ENCODE results near the gene RSPH6A. TPM values are rescaled to one million over a fixed set of nuclear protein-coding genes. Genes with fewer than 3 reads are reported as not detected.

Gene RSPH6A
- total RNA-seq, 2 experiments from 2014 or later = 0.17 to 0.25 TPM

GRCh38 chr19:45794627-45795026 is 20.5 kb downstream of the RSPH6A start:
- peaks cover 37% of the 10 kb centered on the region for H3K4me1 ChIP-seq (ENCODE audit: insufficient read depth, low read length)
- no peak for ATAC-seq (ENCODE audit: poor library complexity)
- H3K27me3 Mint-ChIP-seq = peaks cover 30% of the 10 kb centered on the region
- no peak for DNase-seq
- peak overlapping the region; percentile 16 for H3K4me3 Mint-ChIP-seq
- H3K4me1 Mint-ChIP-seq (ENCODE audit: low read depth) = peaks cover 45% of the 10 kb centered on the region
- ChIA-PET CTCF (interaction anchor here (1.2 to 7.0 kb wide), 2 partner anchors 22 to 23 kb away, joined by 3 to 172 read pairs; partner anchors contain the start of gene SIX5), POLR2A (interaction anchor here (1.5 kb wide), 1 partner anchor 25 kb away, joined by 5 read pairs; the partner anchor contains the start of gene SIX5)
- peaks cover 23 to 29% of the 10 kb centered on the region in 2 experiments for H3K27me3 ChIP-seq (ENCODE audit: control insufficient read depth in 1 of 2, insufficient read depth in 2 of 2, low read length in 2 of 2)
- peaks cover 4% of the 10 kb centered on the region for H3K36me3 ChIP-seq (ENCODE audit: insufficient read depth, low read length)
- no peak for TF ChIP-seq CTCF (IDR thresholded peaks at IDR 0.05)
- no peaks in the 10 kb centered on the region for H3K9me3 ChIP-seq (ENCODE audit: control insufficient read depth in 1 of 2, insufficient read depth in 1 of 2, low read length in 2 of 2)
- no peaks in the 10 kb centered on the region for H3K9me3 Mint-ChIP-seq
- intact Hi-C loops (cut with DNase I, micrococcal nuclease) = loop anchor here in 1 of 2 experiments (10.0 kb wide), 1 partner anchor 200 kb away; the partner anchor contains the start of gene CCDC61
- peaks cover 19% of the 10 kb centered on the region for H3K36me3 Mint-ChIP-seq (ENCODE audit: low read depth)
- H3K27ac Mint-ChIP-seq = no peak overlapping the region
- H3K4me3 ChIP-seq (ENCODE audit: low read length) = no peak overlapping the region
- no peak overlapping the region for H3K27ac ChIP-seq (ENCODE audit: low read depth in 1 of 2, low read length in 2 of 2)

GRCh38 chr19:45793876-45794275 is 21.2 kb downstream of the RSPH6A start:
- intact Hi-C loops (cut with DNase I, micrococcal nuclease) = loop anchor here (2.0 to 10.0 kb wide), 2 partner anchors 69 to 201 kb away; partner anchors contain the start of genes CCDC61 (in 1 of the 2) and SYMPK (in 1 of the 2)
- Histone ChIP-seq H3K9me3 (ENCODE audit: control insufficient read depth in 1 of 2, insufficient read depth in 1 of 2, low read length in 2 of 2) (no peaks in the 10 kb centered on the region), H3K27ac (ENCODE audit: low read depth in 1 of 2, low read length in 2 of 2) (no peak overlapping the region), H3K27me3 (ENCODE audit: control insufficient read depth in 1 of 2, insufficient read depth in 2 of 2, low read length in 2 of 2) (peaks cover 22 to 23% of the 10 kb centered on the region in 2 experiments), H3K36me3 (ENCODE audit: insufficient read depth, low read length) (peaks cover 11% of the 10 kb centered on the region), H3K4me1 (ENCODE audit: insufficient read depth, low read length) (peaks cover 32% of the 10 kb centered on the region), H3K4me3 (ENCODE audit: low read length) (no peak overlapping the region)
- Mint-ChIP-seq H3K4me1 (ENCODE audit: low read depth) (peaks cover 44% of the 10 kb centered on the region), H3K36me3 (ENCODE audit: low read depth) (peaks cover 27% of the 10 kb centered on the region), H3K27ac (peak overlapping the region; percentile 81), H3K4me3 (peak overlapping the region; percentile 39), H3K27me3 (peaks cover 29% of the 10 kb centered on the region), H3K9me3 (no peaks in the 10 kb centered on the region)
- DNase-seq = no peak
- ChIA-PET CTCF (interaction anchor here (1.8 kb wide), 1 partner anchor 24 kb away, joined by 17 read pairs; no protein-coding TSS in a partner anchor), POLR2A (interaction anchor here (1.4 to 5.5 kb wide), 2 partner anchors 21 to 24 kb away, joined by 13 to 50 read pairs; partner anchors contain the start of gene SIX5)
- TF ChIP-seq CTCF (IDR thresholded peaks at IDR 0.05) = no peak
- ATAC-seq (ENCODE audit: poor library complexity) = no peak

GRCh38 chr19:45793178-45793564 is 21.9 kb downstream of the RSPH6A start:
- peaks cover 49% of the 10 kb centered on the region for H3K4me1 Mint-ChIP-seq (ENCODE audit: low read depth)
- ChIA-PET POLR2A (interaction anchor here (0.6 to 5.5 kb wide), 7 partner anchors 11 to 159 kb away, joined by 3 to 50 read pairs (median 6); partner anchors contain the start of genes DMPK, FBXO46, RSPH6A and SIX5), CTCF (interaction anchor here (0.9 to 2.3 kb wide), 4 partner anchors 14 to 24 kb away, joined by 4 to 17 read pairs (median 7); no protein-coding TSS in a partner anchor)
- peaks cover 30% of the 10 kb centered on the region for H3K4me1 ChIP-seq (ENCODE audit: insufficient read depth, low read length)
- TF ChIP-seq CTCF (IDR thresholded peaks at IDR 0.05) = no peak
- H3K9me3 ChIP-seq (ENCODE audit: control insufficient read depth in 1 of 2, insufficient read depth in 1 of 2, low read length in 2 of 2) = no peaks in the 10 kb centered on the region
- ATAC-seq (ENCODE audit: poor library complexity) (no peak), DNase-seq (no peak)
- H3K4me3 Mint-ChIP-seq = peak overlapping the region; percentile 92
- peak overlapping the region; percentile 81 for H3K27ac Mint-ChIP-seq
- H3K36me3 Mint-ChIP-seq (ENCODE audit: low read depth) = peaks cover 34% of the 10 kb centered on the region
- peaks cover 21 to 23% of the 10 kb centered on the region in 2 experiments for H3K27me3 ChIP-seq (ENCODE audit: control insufficient read depth in 1 of 2, insufficient read depth in 2 of 2, low read length in 2 of 2)
- peaks cover 18% of the 10 kb centered on the region for H3K36me3 ChIP-seq (ENCODE audit: insufficient read depth, low read length)
- H3K4me3 ChIP-seq (ENCODE audit: low read length) = peak overlapping the region; percentile 44
- no peaks in the 10 kb centered on the region for H3K9me3 Mint-ChIP-seq
- H3K27me3 Mint-ChIP-seq = peaks cover 33% of the 10 kb centered on the region
- H3K27ac ChIP-seq (ENCODE audit: low read depth in 1 of 2, low read length in 2 of 2) = no peak overlapping the region
- intact Hi-C loops (cut with DNase I, micrococcal nuclease) = loop anchor here (2.0 to 10.0 kb wide), 2 partner anchors 70 to 202 kb away; partner anchors contain the start of genes CCDC61 (in 1 of the 2) and SYMPK (in 1 of the 2)

All from CD4-positive, alpha-beta T cell (primary cell).